HG02938 (cell line): ENCODE results near the gene CDH23.
A peak's percentile ranks its signal among the peaks of the same experiment; 100 is the strongest.

ENCODE experiments used
- ATAC-seq: cut with Tn5 transposase; IDR thresholded peaks from one replicate; pipeline ENCODE4 v1.9.1; 2021; ENCODE audit warnings: mild to moderate bottlenecking, moderate library complexity; ENCODE audit not compliant: unreplicated experiment

CDH23 gene

DNA sequence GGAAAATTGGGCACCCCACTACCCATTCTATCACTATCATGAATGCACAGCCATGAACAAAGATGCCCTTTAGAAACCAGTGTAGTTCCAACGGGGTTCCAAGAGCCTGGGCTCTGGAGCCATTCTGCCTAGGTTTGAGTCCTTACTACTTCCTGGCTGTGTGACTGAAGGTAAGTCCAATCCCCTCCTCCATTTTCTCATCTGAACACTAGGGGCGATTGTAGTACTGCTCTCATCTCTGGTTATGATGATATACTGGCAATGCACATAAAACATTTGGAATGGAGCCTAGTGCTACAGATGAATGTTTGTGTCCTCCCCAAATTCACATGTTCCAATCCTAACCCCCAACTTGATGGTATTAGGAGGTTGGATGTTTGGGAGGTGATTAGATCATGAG lies 28.1 kb upstream of the CDH23 start:
- no peak for ATAC-seq

DNA sequence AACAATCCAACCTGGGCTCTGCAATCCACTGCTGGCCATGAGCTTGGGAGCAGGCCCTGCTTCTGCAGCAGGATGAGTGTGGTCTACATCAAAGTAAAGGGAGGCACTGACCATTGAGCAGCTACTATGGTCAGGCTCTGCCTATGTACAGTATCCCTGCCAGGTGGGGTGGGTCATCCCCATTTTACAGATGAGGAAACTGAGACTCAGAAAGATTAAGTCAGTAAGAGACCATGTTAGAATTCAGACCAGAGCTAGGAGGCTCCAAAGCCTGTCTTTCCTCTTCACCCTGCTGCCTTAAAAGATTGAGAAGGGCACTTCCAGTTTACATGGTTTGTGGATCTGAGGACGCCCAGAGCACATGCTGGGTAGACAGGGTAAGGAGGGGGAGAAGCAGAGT lies 27.1 kb upstream of the CDH23 start:
- ATAC-seq: no peak

GRCh38 chr10:71370031-71370430 lies 26.7 kb upstream of the CDH23 start:
- ATAC-seq: no peak

- ATAC-seq: peak; percentile 49
These were observed 25.0 kb upstream of the CDH23 start for GRCh38 chr10:71371750-71372166.

GRCh38 chr10:71372882-71373495 lies 23.7 kb upstream of the CDH23 start:
- no peak for ATAC-seq

GRCh38 chr10:71374481-71375233 lies 22.1 kb upstream of the CDH23 start:
- ATAC-seq: no peak

DNA sequence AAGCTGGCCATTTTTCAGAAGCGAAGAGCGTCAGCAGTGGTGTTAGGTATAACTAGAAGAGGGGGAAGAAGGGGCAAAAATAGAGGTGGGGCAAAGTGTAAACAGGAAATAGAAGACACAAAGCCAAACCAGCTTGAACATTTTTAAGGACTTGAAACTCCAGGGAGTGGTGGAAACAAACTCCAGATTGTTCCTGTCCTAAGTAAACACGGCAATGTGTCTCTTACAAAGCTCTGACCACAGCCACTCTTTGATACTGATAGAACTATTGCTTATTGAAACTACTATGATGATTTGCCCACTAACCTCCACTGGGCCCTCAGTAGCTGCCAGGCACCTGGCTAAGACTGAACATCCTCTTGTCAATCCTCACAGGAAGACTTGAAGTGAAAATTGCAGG lies 20.8 kb upstream of the CDH23 start:
- no peak for ATAC-seq

- ATAC-seq: no peak
These were observed 18.2 kb upstream of the CDH23 start for GRCh38 chr10:71378336-71379117.

GRCh38 chr10:71379118-71379766 lies 17.5 kb upstream of the CDH23 start:
- no peak for ATAC-seq

DNA sequence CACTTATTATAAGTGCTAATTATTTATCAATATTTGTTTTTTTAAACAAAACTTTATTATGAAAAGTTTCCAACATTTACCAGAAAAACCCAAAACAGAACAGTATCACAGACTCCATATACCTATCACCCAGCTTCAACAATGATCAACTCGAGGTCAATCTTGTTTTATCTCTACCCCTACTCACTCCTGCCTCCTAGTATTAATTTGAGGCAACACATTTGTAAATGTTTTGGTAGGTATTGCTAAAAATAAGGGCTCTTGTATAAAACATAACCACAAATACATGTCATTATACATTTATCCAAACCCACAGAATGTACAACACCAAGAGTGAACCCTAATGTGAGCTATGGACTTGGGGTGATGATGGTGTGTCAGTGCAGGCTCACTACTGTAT lies 15.9 kb upstream of the CDH23 start:
- no peak for ATAC-seq

- no peak for ATAC-seq
These were observed 15.1 kb upstream of the CDH23 start for GRCh38 chr10:71381611-71382010.

DNA sequence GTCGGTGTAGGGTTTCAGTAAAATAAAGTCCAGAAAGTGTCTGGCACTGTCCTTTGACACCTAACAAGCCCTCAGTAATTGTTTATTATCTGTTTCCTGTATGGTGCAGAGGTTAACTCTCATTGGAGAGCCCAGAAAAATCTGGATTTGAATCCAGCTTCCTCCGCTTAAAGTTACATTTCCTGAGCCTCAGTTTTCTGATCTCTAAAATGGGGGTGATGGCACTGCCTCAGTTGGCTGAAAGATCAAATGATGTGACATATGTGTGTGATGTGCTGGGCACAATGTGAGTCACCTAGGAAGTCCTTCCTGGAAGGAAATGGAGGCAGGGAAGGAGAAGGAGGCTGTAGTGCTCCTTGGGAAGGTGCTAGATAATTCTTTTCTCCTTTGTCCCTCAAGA lies 14.7 kb upstream of the CDH23 start:
- no peak for ATAC-seq

GRCh38 chr10:71382757-71383156 lies 14.0 kb upstream of the CDH23 start:
- ATAC-seq: no peak

- no peak for ATAC-seq
These were observed 12.6 kb upstream of the CDH23 start for GRCh38 chr10:71383972-71384687.

GRCh38 chr10:71388171-71388570 lies 8.5 kb upstream of the CDH23 start:
- ATAC-seq: no peak

DNA sequence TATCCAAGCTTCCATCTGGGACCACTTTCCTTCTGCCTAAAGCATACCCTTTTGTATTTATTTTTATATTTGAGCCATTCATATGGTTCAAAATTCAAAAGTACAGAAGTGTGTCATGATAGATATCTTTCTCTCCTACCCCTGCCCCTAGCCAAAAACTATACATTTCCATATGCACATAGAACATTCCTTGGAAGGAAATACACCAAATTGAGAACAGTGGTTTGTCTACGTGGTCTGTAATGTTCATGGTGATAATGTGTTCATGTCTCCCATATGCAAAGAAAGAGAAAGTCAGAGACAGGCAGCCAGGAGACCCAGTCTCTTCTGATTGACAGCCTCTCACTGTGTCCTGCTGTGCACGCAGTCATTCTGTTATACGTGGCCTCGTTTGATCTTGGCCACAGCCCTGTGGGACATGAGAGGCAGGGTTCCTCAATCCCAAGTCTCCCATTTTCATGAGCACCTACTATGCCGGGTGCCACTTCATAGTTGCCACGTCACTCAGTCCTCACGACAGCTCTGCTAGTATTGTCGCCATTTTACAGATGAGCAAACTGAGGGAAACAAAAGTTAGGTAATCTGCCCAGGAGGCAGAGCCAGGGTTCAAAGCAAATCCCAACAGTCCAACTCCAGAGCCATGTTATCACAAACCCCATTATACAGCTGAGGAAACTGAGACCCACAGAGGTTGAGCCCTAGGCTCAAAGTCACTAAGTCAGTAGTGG lies 8.0 kb upstream of the CDH23 start:
- ATAC-seq: no peak

DNA sequence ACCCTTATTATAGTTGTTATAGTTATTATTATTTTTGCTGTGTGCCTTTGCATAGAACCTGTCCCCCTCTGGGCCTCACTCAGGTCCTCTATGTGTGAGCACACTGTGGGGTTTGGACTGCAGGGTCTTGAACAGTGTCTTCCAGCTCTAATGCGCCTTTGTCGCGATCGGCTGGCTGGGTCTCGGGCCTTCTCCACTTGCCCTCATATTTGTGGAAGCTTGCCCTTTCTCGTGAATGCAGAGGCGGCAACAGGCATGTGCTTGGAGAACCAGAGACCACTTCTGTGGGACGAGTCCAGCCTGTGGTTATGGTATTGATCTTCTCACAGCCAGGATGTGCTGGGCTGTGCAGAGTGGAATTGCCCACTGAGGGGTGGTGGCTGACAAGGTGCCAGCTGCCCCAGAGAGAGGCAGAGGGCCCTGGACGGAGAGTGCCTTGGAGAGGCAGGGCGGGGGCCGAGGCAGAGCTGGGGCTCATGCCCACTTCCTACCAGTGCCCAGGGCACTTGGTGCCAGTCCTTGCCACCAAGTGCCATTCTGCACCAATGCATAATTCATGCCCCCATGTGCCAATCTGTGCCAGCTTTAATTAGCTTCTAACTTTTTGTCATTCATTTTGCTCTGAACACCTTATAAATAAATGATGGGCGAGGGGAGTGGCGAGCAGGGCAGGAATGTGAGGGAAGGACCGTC lies 6.8 kb upstream of the CDH23 start:
- no peak for ATAC-seq

DNA sequence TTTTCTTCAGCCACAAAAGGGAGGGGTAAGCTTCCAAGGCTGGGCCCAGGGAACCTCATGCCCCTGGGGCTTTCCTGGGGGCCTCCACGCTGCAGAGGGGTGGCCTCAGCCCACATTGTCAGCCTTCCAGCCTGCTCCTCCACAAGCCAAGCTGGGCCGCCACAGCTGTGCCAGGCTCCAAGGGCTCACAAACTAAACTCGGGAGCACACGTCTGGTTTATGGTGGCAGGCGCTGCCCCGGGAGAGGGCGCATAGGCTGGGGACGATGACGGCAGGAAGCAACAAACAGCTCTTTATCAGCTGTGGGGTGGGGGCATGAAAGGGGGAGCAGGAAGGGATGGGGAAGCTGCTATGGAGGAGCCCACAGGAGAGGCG lies 6.3 kb upstream of the CDH23 start:
- ATAC-seq: no peak

DNA sequence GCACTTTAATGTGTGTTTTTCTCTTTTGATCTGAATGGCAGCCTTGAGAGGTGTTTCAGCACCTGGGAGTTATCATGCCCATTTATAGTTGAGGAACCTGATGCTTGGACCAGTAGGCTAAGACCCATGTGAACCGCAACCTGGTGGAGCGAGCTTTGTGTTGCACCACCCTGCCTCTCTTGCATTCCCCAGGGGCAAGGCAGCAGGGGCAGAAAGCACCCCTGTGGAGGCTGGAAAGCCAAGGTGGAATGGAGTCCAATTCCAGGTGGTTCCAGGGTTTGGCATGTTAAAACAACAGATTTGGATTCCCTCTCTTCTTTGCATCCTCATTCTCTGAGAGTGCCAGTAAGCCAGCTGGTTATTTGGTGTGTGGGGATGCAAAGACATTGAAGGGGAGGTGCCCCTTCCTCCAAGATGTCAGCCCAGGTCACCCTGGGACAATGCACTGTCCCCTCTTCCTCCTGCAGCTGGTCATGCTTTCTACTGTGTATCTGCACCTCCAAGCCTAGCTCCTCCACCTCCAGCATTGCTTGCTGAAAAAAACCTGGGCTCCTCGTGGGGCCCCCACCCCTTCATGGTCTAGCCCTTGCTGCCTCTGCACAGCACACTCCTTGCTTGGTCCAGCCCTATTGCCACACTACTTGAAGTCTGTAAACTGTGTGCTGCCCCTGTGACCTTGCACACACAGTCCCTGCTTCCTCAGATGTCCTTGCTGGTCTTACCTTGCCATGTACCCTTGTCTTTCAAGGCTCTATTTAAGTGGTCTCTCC lies 5.6 kb upstream of the CDH23 start:
- no peak for ATAC-seq
